ENCODE data around the gene CBLN3.

The CBLN3 gene

DNA sequence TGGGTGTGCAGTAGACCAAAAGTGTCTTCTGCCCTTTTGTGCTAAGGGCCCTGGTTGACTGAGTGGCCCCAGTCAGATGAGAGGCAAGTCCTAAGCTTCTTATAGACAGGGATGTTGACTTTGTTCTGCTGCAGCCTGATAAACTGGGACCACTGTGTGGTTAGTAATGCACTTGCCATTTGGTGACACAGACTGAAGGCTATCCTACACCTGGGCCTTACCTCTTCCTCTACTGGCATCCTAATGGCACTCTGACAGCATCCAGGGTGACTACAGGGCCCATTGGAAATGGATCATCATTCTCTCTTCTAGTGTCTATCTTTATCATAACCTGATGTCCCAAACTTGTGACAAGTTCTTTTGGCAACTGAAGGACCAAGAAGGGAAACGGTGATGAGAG is 9.8 kb upstream of the CBLN3 start:
- no peak for DNase-seq (ENCODE audit: low read depth in 2 of 2)

DNA sequence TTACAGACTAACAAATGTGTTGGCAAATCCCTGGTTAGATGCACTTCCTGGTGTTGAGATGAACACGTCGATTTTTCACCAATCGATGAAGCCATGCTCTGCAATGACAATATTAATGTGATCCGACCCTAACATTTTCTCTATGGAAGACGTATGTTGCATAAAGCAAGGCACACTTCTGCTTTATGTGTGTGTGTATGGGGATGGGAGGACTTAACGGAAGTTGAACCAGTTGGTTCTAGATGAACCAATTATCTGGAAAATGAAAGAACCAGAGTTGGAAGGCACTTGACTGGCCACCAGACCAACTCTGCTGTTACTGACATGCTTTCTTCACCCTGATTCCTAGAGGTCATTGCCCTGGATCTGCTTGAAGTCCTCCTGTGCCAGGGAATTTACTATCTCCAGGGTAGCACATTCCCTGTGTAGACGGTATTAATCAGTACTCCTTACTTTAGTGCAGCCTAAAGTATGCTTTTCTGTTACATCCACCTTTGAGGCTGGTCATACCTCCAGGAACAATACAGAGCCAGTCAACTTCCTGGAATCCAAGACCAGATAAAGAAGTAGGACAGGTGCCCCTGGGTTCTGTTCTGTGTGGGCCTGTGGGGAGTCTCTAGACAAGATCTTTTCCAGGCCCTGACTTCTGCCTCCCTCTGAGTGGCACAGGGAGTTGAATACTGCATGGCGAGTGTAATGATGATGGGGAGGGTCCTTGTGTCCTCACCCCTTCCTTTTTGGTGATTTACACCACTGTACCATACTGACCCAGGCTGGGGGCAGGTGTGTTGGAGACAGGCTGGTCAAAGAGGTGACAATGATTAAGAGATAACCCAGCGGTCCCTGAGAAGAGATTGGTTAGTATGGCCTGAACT is 9.0 kb upstream of the CBLN3 start:
- no peak for DNase-seq (ENCODE audit: low read depth in 2 of 2)

DNA sequence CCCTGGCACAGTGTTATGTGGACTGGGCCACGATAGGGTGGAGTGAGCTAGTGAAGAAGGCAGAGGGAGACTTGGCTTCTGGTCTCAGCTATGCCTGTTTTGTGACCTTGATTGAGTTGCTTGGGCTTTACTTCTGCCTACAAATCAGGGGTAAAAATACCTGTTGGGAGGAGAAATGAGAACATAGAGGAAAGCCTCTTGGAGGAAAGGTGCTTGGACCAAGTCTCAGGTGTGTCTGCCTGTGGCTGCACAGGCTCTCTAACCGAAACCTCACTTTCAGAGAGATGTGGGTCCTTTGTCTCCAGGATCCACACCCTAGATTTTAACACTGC is 8.2 kb upstream of the CBLN3 start:
- no peak for DNase-seq (ENCODE audit: low read depth in 2 of 2)

DNA sequence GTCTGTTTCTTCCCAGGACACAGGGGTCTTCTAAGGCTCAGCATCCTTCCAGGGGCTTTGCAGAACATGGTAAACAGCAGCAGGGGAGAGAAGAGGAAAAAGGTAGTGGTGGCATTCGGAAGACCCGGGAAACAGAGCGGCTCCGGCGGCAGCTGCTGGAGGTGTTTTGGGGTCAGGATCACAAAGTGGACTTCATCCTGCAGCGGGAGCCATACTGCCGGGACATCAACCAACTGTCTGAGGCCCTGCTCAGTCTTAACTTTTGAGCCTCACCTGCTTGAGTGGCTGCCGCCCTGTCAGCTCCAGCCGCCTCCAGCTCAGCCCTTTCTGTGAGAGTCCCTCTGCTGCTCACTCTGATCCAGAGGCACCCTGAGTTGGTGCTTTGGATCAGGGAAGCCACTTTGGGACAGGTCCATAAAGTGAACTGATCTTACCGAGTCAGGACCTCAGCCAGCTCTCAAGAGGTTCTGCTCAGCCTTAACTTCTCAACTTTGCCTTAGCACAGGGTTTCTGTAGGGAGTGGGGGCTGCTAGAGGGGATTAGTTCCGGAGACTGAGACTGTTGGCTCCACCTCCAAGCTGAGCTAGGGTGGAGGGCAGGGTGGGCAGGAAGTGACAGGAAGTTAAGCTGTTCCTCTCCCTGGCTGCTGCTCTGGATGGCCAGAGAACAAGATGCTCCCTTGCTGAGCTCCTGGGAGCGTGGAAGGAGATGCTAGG is 7.7 kb upstream of the CBLN3 start:
- no peak for DNase-seq (ENCODE audit: low read depth in 2 of 2)

DNA sequence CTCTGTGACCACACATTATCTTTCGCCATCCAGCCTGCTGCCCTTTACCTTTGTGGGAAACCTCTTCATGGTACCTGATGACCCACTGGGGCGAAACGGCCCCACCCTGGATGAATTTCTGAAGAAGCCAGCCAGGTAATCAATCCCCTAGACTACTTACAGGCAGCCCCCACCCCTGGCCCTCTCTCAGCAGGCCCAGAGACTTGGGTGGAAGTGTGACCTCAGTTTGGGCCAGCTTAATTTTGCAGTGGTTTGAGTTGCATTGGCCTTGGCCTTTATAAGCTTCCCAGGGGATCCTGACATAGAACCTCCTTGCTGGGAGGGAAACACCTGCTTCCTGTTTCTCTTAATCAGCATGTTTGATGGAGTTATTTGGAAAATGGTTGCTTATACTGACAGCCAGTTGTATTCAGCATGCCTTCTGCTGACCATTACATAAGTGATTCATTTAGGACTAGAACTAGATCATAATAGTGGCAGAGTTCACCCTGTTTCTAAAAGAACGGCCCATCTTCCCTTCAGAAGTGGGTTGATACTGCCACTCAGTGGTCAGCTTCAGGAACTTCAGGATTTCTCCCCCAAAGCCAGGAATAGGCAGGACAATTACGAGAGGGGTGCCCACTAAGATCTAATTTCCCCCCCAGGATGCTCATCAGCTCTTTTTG is 7.0 kb upstream of the CBLN3 start:
- no peak for DNase-seq (ENCODE audit: low read depth in 2 of 2)

DNA sequence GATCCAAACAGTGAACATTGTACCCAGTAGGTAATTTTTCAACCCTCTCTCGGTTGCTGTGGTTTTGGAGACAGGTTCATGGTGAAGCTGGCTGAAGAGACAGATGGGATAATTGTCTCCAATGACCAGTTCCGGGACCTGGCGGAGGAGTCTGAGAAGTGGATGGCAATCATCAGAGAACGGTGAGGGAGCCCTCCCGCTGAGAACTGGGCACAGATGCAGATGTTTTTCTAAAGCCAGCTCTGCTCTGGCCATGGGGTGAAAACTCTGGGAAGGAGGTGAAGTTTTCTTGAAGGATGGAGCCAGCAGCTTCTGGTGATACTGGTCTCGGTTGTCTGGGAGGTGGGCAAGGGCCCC is 6.5 kb upstream of the CBLN3 start:
- no peak for DNase-seq (ENCODE audit: low read depth in 2 of 2)

DNA sequence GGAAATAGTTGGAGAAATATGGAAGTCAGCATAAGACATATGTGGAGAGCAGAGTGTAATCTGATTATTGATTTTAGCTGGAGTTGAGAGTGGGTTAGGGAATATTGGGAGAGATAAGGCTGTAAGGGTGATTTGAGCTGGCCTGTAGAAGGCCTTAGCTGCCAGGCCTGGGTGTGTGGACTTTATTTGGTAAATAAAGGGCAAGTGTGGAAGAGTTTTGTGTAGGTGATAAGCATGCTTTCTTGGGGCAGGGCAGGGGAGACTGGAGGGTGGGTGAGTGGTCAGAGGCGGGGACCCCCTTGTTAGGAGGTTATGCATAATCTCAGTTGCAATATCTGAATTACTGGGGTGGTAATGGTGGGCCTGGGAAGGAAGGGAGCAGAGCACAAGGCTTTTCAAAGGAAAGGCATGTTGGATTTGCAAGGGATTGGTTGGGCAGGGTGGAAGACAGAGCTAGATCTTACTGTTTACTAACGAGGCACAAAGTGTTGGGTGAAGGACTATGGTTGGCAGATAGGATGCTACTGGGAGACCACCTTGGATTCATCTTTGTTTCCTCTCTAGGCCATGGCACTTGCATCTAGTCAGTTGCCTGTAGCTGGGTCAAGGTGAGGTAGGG is 5.8 kb upstream of the CBLN3 start:
- no peak for DNase-seq (ENCODE audit: low read depth in 2 of 2)

DNA sequence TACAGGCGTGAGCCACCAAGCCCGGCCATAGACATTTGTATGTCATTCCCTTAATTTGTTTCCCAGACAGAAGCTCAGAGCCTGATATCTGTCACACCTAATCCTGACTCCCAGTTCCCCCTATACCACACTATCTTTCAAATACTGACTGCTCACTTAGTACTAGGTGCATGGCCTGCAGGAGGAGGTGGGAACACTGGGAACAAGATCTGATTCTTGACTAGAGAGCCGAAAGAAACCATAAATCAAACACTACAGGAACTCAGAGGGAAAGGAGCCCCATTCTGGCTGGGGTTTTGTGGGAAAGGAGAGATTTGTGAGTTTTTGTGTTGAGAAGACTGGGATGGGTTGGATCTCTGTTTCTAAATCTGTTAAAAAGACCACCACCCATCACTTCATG is 5.2 kb upstream of the CBLN3 start:
- DNase-seq (ENCODE audit: low read depth in 2 of 2): no peak

DNA sequence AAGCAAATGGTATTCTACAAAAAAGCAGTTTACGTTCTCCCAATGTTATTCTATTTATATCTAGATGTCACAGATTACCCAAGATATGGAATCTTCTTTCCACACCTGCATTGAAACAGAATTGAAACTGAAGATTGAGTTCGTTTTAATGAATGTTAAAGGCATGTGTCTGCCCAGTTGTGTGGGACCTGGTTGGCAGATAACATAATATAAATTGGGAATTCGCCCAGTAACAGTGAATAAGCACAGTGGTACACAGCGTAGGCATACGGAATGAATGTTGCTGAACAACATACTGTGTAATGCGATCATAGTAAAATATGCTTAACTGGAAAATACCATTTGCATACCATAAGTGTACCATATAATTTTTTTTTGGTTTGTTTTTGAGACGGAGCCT is 4.6 kb upstream of the CBLN3 start:
- no peak for DNase-seq (ENCODE audit: low read depth in 2 of 2)

DNA sequence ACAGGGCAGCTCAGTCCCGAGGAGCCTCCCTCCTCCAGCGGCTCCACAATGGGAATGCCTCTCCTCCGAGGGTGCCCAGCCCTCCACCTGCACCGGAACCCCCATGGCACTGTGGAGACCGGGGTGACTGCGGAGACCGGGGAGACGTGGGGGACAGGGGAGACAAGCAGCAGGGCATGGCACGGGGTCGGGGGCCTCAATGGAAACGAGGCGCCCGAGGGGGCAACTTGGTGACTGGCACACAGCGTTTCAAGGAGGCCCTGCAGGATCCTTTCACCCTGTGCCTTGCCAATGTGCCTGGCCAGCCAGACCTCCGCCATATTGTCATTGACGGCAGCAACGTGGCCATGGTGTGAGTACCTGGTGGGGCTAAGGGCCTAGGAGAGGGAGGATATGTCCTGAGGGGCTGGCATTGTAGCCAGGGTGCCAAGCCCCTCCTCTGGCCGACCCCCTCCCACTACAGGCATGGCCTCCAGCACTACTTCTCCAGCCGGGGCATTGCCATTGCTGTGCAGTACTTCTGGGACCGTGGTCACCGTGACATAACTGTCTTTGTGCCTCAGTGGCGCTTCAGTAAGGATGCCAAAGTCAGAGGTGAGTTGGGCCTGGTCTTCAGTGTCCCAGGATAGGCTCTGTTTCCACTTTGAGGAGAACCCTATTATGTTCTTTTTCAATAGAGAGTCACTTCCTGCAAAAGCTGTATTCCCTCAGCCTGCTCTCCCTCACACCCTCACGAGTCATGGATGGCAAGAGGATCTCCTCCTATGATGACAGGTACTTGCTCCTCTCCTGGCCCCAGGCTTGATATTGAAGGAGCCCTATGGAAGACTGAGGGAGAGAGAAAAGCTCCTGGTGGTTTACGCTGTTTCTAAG is 3.0 kb upstream of the CBLN3 start:
- DNase-seq (ENCODE audit: low read depth in 2 of 2): no peak

DNA sequence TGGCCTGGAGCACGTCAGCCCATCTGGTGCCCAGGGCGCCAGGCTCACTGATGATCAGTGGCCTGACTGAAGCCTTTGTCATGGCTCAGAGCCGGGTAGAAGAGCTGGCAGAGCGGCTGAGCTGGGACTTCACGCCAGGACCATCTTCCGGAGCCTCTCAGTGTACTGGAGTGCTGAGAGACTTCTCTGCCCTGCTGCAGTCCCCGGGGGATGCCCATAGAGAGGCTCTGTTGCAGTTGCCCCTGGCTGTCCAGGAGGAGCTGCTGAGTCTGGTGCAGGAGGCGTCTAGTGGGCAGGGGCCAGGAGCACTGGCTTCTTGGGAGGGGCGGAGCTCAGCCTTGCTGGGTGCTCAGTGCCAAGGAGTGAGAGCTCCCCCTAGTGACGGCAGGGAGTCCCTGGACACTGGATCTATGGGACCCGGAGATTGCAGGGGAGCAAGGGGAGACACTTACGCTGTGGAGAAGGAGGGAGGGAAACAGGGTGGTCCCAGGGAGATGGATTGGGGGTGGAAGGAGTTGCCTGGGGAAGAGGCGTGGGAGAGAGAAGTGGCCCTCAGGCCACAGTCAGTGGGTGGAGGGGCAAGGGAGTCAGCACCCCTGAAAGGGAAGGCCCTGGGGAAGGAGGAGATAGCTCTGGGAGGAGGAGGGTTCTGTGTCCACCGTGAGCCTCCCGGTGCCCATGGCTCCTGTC is 2.2 kb upstream of the CBLN3 start:
- DNase-seq (ENCODE audit: low read depth in 2 of 2): peak; percentile 86 to 87

DNA sequence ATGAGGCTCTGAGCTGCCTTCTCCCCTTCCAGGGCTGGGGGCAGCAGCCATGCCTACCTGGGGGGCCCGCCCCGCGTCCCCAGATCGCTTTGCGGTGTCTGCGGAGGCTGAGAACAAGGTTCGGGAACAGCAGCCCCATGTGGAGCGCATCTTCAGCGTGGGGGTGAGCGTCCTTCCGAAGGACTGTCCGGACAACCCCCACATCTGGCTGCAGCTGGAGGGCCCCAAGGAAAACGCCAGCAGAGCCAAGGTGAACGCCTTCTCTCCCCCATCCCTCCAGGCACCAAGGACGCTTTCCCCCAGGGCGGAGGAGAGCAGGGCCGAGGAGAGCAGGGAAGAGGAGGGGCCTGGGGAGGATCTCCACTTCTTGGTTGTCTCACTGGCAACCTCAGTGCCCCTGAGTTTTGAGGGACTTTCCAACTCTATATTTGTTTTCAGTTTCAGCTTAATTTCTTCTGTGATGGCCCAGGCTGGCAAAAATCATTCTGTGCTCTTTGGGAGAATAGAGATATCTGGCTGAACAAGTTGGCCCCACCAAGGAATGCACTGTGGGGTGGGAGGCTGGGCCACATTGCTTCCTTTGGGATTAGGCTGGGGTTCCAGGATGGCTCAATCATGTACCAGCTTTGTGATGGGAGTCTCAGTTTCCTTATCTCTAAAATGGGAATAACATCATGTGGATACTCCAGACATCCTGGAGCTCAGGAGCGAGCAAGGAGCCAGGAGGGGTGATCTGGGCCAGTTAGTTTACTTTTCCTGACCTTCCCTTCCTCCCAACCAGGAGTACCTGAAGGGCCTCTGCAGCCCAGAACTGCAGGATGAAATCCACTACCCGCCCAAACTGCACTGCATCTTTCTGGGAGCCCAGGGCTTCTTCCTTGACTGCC is 1.5 kb upstream of the CBLN3 start:
- DNase-seq (ENCODE audit: low read depth in 2 of 2): peak; percentile 30 to 53

DNA sequence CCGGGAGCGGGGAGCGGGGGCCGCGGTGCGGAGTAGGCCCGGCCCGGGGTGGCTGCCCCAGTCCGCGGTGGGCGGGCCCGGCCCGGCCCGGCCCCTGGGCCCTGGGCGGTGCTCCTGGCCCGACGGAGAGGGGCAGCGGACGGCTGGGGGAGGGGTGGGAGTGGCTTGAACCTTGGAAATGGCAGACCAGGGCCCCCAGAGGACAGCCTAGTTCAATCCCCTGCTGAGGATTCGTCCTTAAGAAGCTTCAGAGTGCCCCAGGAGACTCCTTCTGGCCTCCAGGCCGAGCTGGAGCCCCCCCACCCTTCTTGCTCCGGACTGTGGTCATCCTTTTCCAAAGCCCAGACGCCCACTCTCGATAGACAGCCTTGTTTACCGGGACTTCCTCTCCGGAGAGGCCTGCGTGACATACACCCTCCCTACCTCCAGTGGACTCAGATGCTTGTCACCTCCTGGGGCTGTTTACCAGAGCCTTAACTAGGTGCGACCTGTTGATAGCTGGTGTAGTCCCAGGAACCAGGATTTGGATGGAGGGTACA is 744 bp upstream of the CBLN3 start:
- peak; percentile 47 to 58 for DNase-seq (ENCODE audit: low read depth in 2 of 2)

DNA sequence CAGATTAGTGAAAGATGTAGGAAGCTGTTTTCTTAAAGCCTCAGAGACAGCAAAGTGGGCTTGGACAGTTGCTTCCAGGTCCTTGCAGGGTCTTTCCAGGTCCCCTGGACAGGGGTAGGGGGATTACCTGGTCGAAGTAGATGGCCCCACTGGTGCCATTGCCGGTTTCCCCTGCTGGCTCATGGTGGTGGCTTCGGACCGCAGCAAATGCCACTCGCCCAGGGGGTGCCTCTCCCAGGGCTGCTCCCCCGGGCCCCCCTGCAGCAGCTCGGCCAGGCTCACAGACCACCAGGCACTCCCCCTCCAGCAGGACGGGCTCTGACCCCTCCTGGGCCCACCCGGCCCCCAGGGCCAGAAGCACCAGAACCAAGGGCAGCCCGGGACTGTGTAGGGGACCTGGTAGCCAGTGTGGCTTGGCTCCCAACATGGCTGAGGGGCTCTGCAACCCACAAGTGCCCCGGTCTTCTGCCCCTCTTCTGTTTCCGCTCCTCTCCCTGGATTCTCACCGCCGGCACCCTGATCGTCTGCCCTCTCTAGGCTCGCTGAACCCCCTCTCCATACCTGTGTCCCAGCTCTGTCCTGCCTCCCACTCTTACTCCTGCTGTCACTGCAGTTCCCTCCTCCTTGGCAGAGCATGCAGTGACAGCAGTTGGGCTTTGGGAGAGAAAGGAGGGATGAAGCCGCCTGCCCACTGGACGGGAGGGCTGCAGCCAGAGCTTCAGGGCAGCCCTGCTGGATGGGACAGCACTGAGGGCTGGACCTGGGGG is 657 bp downstream of the CBLN3 start:
- DNase-seq (ENCODE audit: low read depth in 2 of 2): no peak

DNA sequence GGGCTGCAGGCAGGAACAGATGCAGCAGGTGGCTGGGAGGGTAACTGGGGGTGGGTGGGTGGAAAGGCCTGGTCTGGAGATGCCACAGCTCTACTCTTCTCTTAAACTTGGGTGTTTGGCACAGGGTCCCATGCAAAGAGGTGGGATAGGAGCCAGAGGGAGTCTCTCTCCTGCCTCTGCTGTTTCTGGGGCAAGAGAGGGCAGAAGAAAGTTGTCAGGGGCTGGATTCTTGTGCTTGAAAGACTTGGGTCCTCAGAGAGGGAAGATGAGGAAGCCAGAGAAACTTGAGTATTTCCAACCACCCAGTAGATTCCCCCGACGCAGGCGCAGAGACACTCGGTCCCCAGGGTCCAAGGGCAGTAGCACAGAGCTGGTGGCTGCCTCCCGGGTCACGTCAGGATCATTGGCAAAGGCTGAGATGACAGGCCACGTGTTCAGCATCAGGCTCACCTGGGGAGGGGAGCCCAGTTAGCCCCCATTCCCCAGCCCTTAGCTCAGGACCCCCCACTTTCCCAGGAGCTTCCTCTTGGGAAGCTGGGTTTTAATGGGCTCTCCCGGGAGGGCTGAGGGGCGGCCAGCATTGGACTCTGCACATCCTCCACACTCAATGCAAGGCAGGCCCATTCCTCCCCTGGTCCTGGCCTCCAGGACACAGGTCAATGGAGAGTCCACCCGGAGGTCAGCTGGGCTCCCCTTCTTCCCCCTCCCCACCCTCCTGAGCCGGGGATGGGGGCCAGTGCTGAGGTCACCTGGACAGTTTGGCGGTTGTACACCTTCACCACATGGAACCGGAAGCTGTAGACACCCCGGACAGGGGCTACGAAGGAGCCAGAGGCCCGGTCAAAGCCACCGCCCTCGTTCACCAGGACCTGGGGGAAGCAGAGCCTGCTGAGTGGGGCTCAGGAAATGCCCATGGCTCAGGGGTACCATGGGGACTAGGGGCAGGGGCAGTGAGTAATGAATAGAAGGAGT is 1.6 kb downstream of the CBLN3 start:
- DNase-seq (ENCODE audit: low read depth in 2 of 2): no peak

DNA sequence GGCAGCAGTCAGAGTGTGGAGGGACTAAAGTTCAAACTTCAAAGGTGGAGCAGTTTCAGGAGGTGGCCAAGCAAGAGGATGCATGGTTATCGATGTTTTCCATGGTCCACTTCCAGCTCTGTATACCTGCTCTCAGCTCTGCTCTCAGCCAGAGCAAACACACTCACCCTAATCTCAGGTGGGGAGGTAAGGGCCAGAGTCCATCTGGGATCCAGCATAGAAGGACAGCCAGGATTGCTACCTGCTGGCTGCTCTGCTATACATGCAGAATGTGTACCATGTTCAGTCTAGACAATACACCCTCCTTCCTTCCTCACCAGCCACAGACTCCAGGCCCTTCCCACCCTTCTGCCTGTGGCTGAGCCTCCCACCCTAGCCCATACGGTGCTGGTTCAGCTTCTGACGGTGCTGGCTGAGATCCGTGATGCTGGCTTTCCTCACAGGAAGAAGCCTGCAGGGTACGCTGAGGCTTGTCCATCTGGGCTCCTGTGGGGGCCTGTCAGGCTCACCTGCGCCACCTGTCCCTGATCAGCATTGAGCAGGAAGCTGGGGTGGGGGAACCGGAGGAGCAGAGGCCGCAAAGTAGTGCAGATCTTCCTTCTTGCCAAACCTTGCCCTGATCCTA is 2.4 kb downstream of the CBLN3 start:
- DNase-seq (ENCODE audit: low read depth in 2 of 2): no peak

All from stimulated activated CD8-positive, alpha-beta memory T cell treated with anti-CD3 and anti-CD28 coated beads, Interleukin-2, amount 100 ng/mL, for 48 hours (primary cell).